Fibroblast of lung (primary cell): ENCODE results near the gene SHANK1. TPM values are rescaled to one million over a fixed set of nuclear protein-coding genes. Genes with fewer than 3 reads are reported as not detected.

Experiments used
- DNase-seq, 2 donors: peaks; one replicate each; pipeline versions ENCODE4 v3.0.0 to v3.0.0-alpha.2; 2010; ENCODE audit warnings: low read depth in 2 of 2
- H2AFZ ChIP-seq: 2 replicates; pipeline ENCODE4 v1.5.1; 2012; ENCODE audit warnings: low read length, control low read depth, inconsistent platforms
- H3K27ac ChIP-seq: 2 replicates; pipeline ENCODE4 v1.5.1; 2011; ENCODE audit warnings: low read length, control low read depth; ENCODE audit not compliant: insufficient read depth
- H3K27me3 ChIP-seq: 2 replicates; pipeline ENCODE4 v1.5.1; 2011; ENCODE audit warnings: mild to moderate bottlenecking, low read length; ENCODE audit not compliant: control insufficient read depth, insufficient read depth
- H3K36me3 ChIP-seq: 2 replicates; pipeline ENCODE4 v1.5.1; 2011; ENCODE audit warnings: low read length; ENCODE audit not compliant: control insufficient read depth, insufficient read depth
- H3K4me1 ChIP-seq: 2 replicates; pipeline ENCODE4 v1.5.1; 2011; ENCODE audit warnings: low read length; ENCODE audit not compliant: control insufficient read depth, insufficient read depth; ENCODE audit errors: extremely low read depth
- H3K4me2 ChIP-seq: 2 replicates; pipeline ENCODE4 v1.5.1; 2011; ENCODE audit warnings: low read length, control low read depth; ENCODE audit not compliant: insufficient read depth; ENCODE audit errors: extremely low read depth
- H3K4me3 ChIP-seq, 4 experiments: fragments of 200-600 bp in 1 of 4; sonication (generic) in 1 of 4; replicated peaks in 1 of 4; 2 replicates each; pipeline ENCODE4 v1.5.1; 2011 to 2016; ENCODE audit warnings: low read length in 4 of 4, low read depth in 3 of 4, mild to moderate bottlenecking in 3 of 4, control low read depth in 2 of 4, inconsistent platforms in 1 of 4, mixed read lengths in 1 of 4; ENCODE audit not compliant: insufficient read depth in 1 of 4; ENCODE audit errors: control extremely low read depth in 1 of 4
- H3K79me2 ChIP-seq: 2 replicates; pipeline ENCODE4 v1.5.1; 2012; ENCODE audit warnings: mild to moderate bottlenecking, low read length, inconsistent platforms; ENCODE audit not compliant: control insufficient read depth, insufficient read depth
- H3K9ac ChIP-seq: 2 replicates; pipeline ENCODE4 v1.5.1; 2011; ENCODE audit warnings: mild to moderate bottlenecking, low read length, control low read depth; ENCODE audit not compliant: insufficient read depth
- H3K9me3 ChIP-seq: 2 replicates; pipeline ENCODE4 v1.5.1; 2012; ENCODE audit warnings: low read depth, low read length; ENCODE audit not compliant: control insufficient read depth, insufficient read depth
- H4K20me1 ChIP-seq: 2 replicates; pipeline ENCODE4 v1.5.1; 2011; ENCODE audit warnings: low read length; ENCODE audit not compliant: control insufficient read depth, insufficient read depth; ENCODE audit errors: extremely low read depth
- EZH2 ChIP-seq: IDR thresholded peaks from 2 replicates; pipeline ENCODE4 v1.5.1; 2012; ENCODE audit warnings: low read length, control low read depth, mild to moderate bottlenecking; ENCODE audit errors: missing control alignments
- polyA plus RNA-seq, 2 donors: library from polyadenylated mRNA; depleted of rRNA in 1 of 2; stranded (reverse) in 1 of 2; unstranded in 1 of 2; fragments of >200 nt; gene quantifications; 2 replicates each; pipeline ENCODE4 v1.2.1, GENCODE V29; 2011 to 2012; ENCODE audit warnings: missing spikeins in 1 of 2
- total RNA-seq: library from RNA; depleted of rRNA; stranded (reverse); fragments of >200 nt; gene quantifications from 2 replicates; pipeline ENCODE4 v1.2.1, GENCODE V29; 2014
- TF ChIP-seq, protein P1 (sequence below), 2 donors: IDR thresholded peaks in 1 of 2; conservative IDR thresholded peaks in 1 of 2; 1 replicate in 1 of 2; 2 replicates in 1 of 2; pipeline ENCODE4 v1.5.1; 2011 to 2012; ENCODE audit warnings: low read length in 2 of 2, control low read depth in 1 of 2, inconsistent platforms in 1 of 2, low read depth in 1 of 2, mild to moderate bottlenecking in 1 of 2

The SHANK1 gene
- total and polyA plus RNA-seq, 2 donors (not counting 1 experiment from before 2014, with no cell fraction given): 1.4 to 7.9 TPM

DNA sequence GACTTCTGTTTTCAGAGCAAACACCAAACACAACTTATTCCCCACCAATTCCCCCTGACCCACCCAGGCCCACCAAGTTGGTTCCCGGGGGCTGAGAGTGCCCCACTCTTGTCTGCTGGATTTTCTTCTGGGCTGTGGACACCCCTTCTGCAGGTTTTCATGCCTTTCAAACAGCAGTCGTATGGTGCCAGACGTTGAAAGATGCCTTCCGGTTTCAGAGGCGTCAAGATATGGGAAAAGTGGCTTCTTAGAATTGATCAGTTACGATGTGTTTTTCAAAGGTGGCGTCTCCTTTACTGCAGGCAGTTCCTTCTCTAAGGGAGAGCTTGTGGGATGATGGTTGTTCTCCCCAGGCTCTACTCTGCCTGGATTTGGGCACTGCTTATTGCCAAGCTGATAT lies 16.3 kb upstream of the SHANK1 start:
- Histone ChIP-seq H3K4me1 (no peaks in the 10 kb centered on the region), H3K27ac (no peak overlapping the region), H3K9me3 (no peaks in the 10 kb centered on the region), H3K4me2 (no peak overlapping the region), H3K4me3 (no peak overlapping the region), H3K9ac (no peak overlapping the region), H3K27me3 (no peaks in the 10 kb centered on the region), H2AFZ (no peak overlapping the region), H3K36me3 (no peaks in the 10 kb centered on the region), H4K20me1 (no peaks in the 10 kb centered on the region), H3K79me2 (no peaks in the 10 kb centered on the region)
- DNase-seq: no peak
- TF ChIP-seq, protein P1, sequence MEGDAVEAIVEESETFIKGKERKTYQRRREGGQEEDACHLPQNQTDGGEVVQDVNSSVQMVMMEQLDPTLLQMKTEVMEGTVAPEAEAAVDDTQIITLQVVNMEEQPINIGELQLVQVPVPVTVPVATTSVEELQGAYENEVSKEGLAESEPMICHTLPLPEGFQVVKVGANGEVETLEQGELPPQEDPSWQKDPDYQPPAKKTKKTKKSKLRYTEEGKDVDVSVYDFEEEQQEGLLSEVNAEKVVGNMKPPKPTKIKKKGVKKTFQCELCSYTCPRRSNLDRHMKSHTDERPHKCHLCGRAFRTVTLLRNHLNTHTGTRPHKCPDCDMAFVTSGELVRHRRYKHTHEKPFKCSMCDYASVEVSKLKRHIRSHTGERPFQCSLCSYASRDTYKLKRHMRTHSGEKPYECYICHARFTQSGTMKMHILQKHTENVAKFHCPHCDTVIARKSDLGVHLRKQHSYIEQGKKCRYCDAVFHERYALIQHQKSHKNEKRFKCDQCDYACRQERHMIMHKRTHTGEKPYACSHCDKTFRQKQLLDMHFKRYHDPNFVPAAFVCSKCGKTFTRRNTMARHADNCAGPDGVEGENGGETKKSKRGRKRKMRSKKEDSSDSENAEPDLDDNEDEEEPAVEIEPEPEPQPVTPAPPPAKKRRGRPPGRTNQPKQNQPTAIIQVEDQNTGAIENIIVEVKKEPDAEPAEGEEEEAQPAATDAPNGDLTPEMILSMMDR (conservative IDR thresholded peaks at IDR 0.05 in 1 of 2, IDR thresholded peaks at IDR 0.05 in 1 of 2; ENCODE audit: low read depth in 1 of 2, low read length in 2 of 2): no peak
- no peak for TF ChIP-seq EZH2

DNA sequence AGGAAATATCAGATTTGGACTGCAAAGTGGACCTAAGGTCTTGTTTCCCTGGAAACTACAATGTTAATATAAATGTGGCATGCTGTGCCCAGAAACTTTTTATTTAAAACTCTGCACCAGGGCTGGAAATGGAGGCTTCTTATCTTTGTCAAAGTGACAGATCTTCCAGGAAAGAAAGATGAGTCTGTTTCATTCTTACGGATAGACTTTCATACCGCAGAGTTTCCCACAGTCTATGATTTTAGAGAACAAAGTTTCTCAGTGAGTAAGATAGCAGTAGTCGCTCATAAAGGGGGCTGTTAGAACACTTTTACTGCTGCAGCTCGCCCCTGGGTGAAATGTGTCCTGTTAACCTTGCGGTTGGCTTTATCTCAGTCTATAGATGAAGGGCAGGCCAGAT lies 10.3 kb upstream of the SHANK1 start:
- TF ChIP-seq, protein P1 (conservative IDR thresholded peaks at IDR 0.05 in 1 of 2, IDR thresholded peaks at IDR 0.05 in 1 of 2; ENCODE audit: low read depth in 1 of 2, low read length in 2 of 2): no peak
- no peak for TF ChIP-seq EZH2
- H3K4me2 ChIP-seq: no peak overlapping the region
- no peak for DNase-seq
- peaks cover 2% of the 10 kb centered on the region for H3K36me3 ChIP-seq
- no peaks in the 10 kb centered on the region for H3K27me3 ChIP-seq
- no peaks in the 10 kb centered on the region for H4K20me1 ChIP-seq
- no peak overlapping the region for H3K9ac ChIP-seq
- H3K79me2 ChIP-seq: peaks cover 8% of the 10 kb centered on the region
- H3K4me1 ChIP-seq: peaks cover 7% of the 10 kb centered on the region
- no peaks in the 10 kb centered on the region for H3K9me3 ChIP-seq
- H3K4me3 ChIP-seq: no peak overlapping the region
- H2AFZ ChIP-seq: no peak overlapping the region
- no peak overlapping the region for H3K27ac ChIP-seq

DNA sequence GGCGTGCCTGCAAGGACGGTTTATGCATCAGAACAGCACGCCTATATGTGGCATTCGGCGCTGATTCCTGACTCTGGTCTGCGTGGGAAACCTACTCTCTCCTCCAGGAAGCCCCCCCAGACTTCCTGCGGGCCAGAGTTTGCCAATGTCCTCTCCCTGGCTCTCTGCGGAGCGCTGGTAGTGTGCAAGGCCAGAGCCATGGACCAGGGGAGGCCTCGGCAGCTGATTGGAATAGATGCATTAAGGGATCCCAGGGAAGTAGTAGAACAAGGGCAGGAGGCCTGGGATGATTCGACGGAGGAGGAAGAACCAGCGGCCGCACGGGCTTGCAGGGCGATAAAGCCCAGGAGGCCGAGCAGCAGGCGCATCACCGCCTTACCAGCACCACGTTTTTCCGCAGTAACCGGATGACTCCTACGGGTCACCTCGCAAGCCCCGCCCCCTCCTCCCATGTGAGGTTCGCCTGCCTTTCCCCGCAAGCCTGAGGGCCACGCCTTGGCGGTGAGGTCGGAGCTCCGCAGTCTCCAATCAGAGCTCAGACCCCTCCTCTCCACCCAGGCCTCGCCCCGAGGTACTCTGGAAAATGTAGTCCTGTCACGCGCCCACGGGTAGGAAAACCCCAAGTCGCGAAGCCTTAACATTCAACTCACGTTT lies 8.6 kb upstream of the SHANK1 start:
- no peaks in the 10 kb centered on the region for H4K20me1 ChIP-seq
- no peak overlapping the region for H3K27ac ChIP-seq
- H3K4me3 ChIP-seq: no peak overlapping the region
- peaks cover 12% of the 10 kb centered on the region for H3K79me2 ChIP-seq
- no peaks in the 10 kb centered on the region for H3K27me3 ChIP-seq
- H3K36me3 ChIP-seq: peaks cover 2% of the 10 kb centered on the region
- peaks cover 7% of the 10 kb centered on the region for H3K4me1 ChIP-seq
- no peak for TF ChIP-seq EZH2
- TF ChIP-seq, protein P1 (conservative IDR thresholded peaks at IDR 0.05 in 1 of 2, IDR thresholded peaks at IDR 0.05 in 1 of 2; ENCODE audit: low read depth in 1 of 2, low read length in 2 of 2): no peak
- peak; percentile 33 to 73 for DNase-seq
- no peak overlapping the region for H3K9ac ChIP-seq
- no peak overlapping the region for H3K4me2 ChIP-seq
- H2AFZ ChIP-seq: no peak overlapping the region
- H3K9me3 ChIP-seq: no peaks in the 10 kb centered on the region
